Measurements from ENCODE around the gene RPL36. TPM values are rescaled to one million over a fixed set of nuclear protein-coding genes. Genes with fewer than 3 reads are reported as not detected.

Gene RPL36
- polyA plus RNA-seq (2011; rRNA removed) (329 and 368 TPM in 2 replicates), polyA plus RNA-seq (2017; fragmentation: RNase III; extraction: RNeasy Plus Mini Kit Qiagen cat#74134 plus additional on column Dnase treatment) (1,385 to 1,590 TPM (median 1,396 TPM) in 3 replicates), polyA minus RNA-seq (2011; rRNA and poly(A)+ RNA removed) (160 and 210 TPM in 2 replicates)
- polyA plus RNA-seq (2012; cell fraction: cytosol; rRNA removed), result 807 and 852 TPM in 2 replicates
- 274 and 372 TPM in 2 replicates for polyA plus RNA-seq (2012; cell fraction: nucleus; rRNA removed)

- ChIA-PET POLR2A (interaction anchor here (0.6 to 3.0 kb wide), 10 partner anchors 8 to 214 kb away, joined by 3 to 45 read pairs (median 5); partner anchors contain the start of genes CATSPERD, LONP1, NDUFA11 and SAFB), CTCF (interaction anchor here (0.6 to 2.3 kb wide), 21 partner anchors 9 to 642 kb away, joined by 3 to 14 read pairs (median 4); partner anchors contain the start of gene LONP1)
- ATAC-seq (peak; percentile 16 to 64), DNase-seq (ENCODE audit: low read depth in 1 of 2, low spot score in 1 of 2) (peak; percentile 84 to 96), FAIRE-seq (no peak)
- 2% methylated on average over 15 of the region's 73 CpGs for WGBS (ENCODE audit: missing lambda C conversion rate)
- Histone ChIP-seq H3K27ac (peak within 1 kb of the TSS; percentile 93 to 97), H3K9me3 (no peaks in the 10 kb centered on the region), H3K4me1 (peaks cover 13% of the 10 kb centered on the region), H3K4me3 (peak within 1 kb of the TSS; percentile 92), H3K4me2 (peak within 1 kb of the TSS; percentile 88)
- TF ChIP-seq CHD4 (IDR thresholded peaks at IDR 0.05; ENCODE audit: borderline replicate concordance) (no peak), RFX5 (IDR thresholded peaks at IDR 0.05) (no peak), PHF8 (IDR thresholded peaks at IDR 0.05; ENCODE audit: borderline replicate concordance, low read depth) (peak; percentile 86; the same call in 1 of the 2 replicates), TP53 (CRISPR knock-in tag; IDR thresholded peaks at IDR 0.05) (no peak), RAD21 (conservative IDR thresholded peaks at IDR 0.05 in 1 of 2, IDR thresholded peaks at IDR 0.05 in 1 of 2) (no peak), RARB (CRISPR knock-in tag; IDR thresholded peaks at IDR 0.05) (no peak), HES2 (IDR thresholded peaks at IDR 0.05) (no peak), GATA3 (IDR thresholded peaks at IDR 0.05; ENCODE audit: borderline replicate concordance) (no peak; the same call in 1 of the 2 replicates), HDAC2 (IDR thresholded peaks at IDR 0.05) (no peak), SREBF2 (IDR thresholded peaks at IDR 0.05) (no peak), ZSCAN20 (CRISPR knock-in tag; IDR thresholded peaks at IDR 0.05) (no peak), POLR2AphosphoS2 (conservative IDR thresholded peaks at IDR 0.05; ENCODE audit: low read length) (no peak), HOXB5 (CRISPR knock-in tag; IDR thresholded peaks at IDR 0.05) (no peak), HOXB13 (CRISPR knock-in tag; IDR thresholded peaks at IDR 0.05; ENCODE audit: low read depth) (no peak), EHF (CRISPR knock-in tag; IDR thresholded peaks at IDR 0.05) (no peak), MAFK (IDR thresholded peaks at IDR 0.05; ENCODE audit: partially characterized antibody) (no peak), SMC3 (IDR thresholded peaks at IDR 0.05) (no peak), HOXA7 (CRISPR knock-in tag; IDR thresholded peaks at IDR 0.05) (no peak), JUN (IDR thresholded peaks at IDR 0.05) (peak; percentile 81 to 97; a peak in 4 of 5 replicates), FOSB (CRISPR knock-in tag; IDR thresholded peaks at IDR 0.05) (no peak), EHMT2 (IDR thresholded peaks at IDR 0.05; ENCODE audit: low read depth) (no peak), CTCF (IDR thresholded peaks at IDR 0.05) (peak; percentile 63), E2F6 (IDR thresholded peaks at IDR 0.05; ENCODE audit: borderline replicate concordance, low read depth) (no peak; the same call in 1 of the 2 replicates), MAZ (IDR thresholded peaks at IDR 0.05; ENCODE audit: borderline replicate concordance, low read depth, low read length) (no peak), ESRRA (IDR thresholded peaks at IDR 0.05; ENCODE audit: borderline replicate concordance, low read length) (no peak), RNF2 (IDR thresholded peaks at IDR 0.05; ENCODE audit: borderline replicate concordance, low read depth) (no peak), RCOR1 (IDR thresholded peaks at IDR 0.05; ENCODE audit: low read depth, low read length) (no peak), ELK1 (IDR thresholded peaks at IDR 0.05; ENCODE audit: low read depth, low read length) (no peak), POLR2A (IDR thresholded peaks at IDR 0.05; ENCODE audit: low read length) (peak; percentile 94), HEYL (CRISPR knock-in tag; IDR thresholded peaks at IDR 0.05) (no peak), FOSL2 (IDR thresholded peaks at IDR 0.05) (no peak), FOSL2 (CRISPR knock-in tag; IDR thresholded peaks at IDR 0.05) (no peak), NPAS2 (CRISPR knock-in tag; IDR thresholded peaks at IDR 0.05; ENCODE audit: borderline replicate concordance) (no peak), BCL3 (IDR thresholded peaks at IDR 0.05) (peak; percentile 98), CHD2 (IDR thresholded peaks at IDR 0.05; ENCODE audit: low read length, partially characterized antibody) (no peak), ZFP36 (IDR thresholded peaks at IDR 0.05; ENCODE audit: borderline replicate concordance, partially characterized antibody) (no peak)
Observed at GRCh38 chr19:5690125-5690954, at the start of gene RPL36. TSS of gene RPL36 (plus strand) at chr19:5690295. CDS start at chr19:5690508, 213 bp downstream.
